ENCODE data around the gene CHST8.
"Not testable (repeated sequence)": the region's sequence is repeated elsewhere in the genome, so short reads cannot be mapped to it uniquely, and the experiment has no call there.

The CHST8 gene

DNA sequence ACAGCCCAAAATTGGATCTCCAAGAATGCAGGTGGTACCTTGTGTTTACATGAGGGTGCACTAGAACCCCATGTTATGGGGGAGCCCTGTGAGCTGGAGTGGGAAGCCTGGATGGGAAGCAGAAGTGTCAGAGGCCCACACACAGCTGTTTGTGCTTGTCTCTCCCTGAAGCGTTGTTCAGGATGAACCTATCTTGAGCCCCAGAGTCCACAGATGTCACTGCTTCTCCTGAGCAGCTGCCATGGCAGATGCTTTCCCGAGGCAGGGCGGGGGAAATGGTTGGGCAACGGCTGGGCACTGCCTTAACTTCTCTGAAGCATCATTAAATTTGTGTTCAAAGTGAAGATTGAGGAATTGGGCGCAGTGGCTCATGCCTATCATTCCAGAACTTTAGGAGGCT, 17.1 kb upstream of the CHST8 start:
- Mint-ChIP-seq H3K27ac (no peak overlapping the region), H3K27me3 (peaks cover 32 to 54% of the 10 kb centered on the region in 2 donors), H3K9me3 (peaks cover 7 to 16% of the 10 kb centered on the region in 2 donors), H3K4me3 (no peak overlapping the region), H3K4me1 (ENCODE audit: low read depth in 2 of 2) (no peaks in the 10 kb centered on the region), H3K36me3 (ENCODE audit: insufficient read depth) (no peaks in the 10 kb centered on the region)
- ATAC-seq (replicated peaks): no peak
- no peak for DNase-seq

DNA sequence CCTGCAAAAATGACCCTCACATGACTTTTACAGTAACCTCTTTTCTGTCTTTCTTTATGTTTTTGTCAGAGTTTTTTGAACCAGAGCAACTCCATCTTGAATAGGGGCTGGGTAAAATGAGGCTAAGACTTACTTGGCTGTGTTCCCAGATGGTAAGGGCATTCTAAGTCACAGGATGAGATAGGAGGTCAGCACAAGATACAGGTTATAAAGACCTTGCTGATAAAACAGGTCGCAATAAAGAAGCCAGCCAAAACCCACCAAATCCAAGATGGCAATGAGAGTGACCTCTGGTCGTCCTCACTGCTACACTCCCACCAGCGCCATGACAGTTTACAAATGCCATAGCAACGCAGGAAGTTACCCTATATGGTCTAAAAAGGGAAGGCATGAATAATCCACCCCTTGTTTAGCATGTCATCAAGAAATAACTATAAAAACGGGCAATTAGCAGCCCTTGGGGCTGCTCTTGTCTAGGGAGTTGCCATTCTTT, 15.9 kb upstream of the CHST8 start:
- not testable (repeated sequence) for DNase-seq; H3K4me1 Mint-ChIP-seq (ENCODE audit: low read depth in 2 of 2); ATAC-seq (replicated peaks); H3K27ac Mint-ChIP-seq; H3K4me3 Mint-ChIP-seq; H3K36me3 Mint-ChIP-seq (ENCODE audit: insufficient read depth)
- H3K9me3 Mint-ChIP-seq: peaks cover 5 to 16% of the 10 kb centered on the region in 2 donors
- peaks cover 32 to 51% of the 10 kb centered on the region in 2 donors for H3K27me3 Mint-ChIP-seq

DNA sequence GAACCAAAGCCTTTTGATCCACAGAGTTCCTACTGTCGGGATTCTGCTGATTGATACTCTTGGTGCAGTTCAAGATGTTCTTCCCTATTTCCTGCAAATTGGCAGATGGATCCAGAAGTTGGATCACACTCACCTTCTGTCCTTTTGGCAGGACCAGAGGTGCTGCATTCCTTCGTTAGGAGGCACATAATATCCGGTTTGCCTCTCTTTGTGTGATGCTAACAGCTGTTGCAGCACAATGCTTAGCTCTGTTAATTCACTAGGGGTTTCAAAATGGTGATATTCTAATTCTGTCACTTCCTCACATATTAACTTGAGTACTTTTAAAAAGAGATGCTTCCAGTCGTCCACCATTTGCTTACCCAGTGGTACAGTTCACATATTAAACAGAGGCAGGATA, 15.2 kb upstream of the CHST8 start:
- Mint-ChIP-seq H3K36me3 (ENCODE audit: insufficient read depth) (no peaks in the 10 kb centered on the region), H3K4me1 (ENCODE audit: low read depth in 2 of 2) (no peaks in the 10 kb centered on the region), H3K27me3 (peaks cover 32 to 58% of the 10 kb centered on the region in 2 donors), H3K27ac (no peak overlapping the region), H3K4me3 (no peak overlapping the region), H3K9me3 (peaks cover under 1 to 11% of the 10 kb centered on the region in 2 donors)
- DNase-seq (no peak), ATAC-seq (replicated peaks) (no peak)

DNA sequence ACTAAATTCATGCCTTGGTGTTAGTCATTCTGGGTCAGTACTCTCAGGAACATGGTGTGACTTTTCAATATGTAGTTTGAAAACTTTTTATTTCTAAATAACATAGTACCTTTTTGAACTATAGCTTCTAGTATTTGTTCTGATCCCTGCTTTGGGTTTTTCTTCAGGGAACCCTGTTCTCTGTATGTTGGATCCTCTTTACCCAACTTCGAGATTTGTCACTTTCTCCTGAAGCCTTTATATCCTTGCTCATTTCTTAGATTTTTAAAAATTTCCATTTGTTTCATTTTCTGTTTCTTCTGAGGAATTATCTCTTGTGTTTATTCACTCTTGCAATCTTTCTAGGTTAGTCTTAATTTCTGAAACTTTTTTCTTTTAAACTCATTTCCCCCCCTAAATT, 12.4 kb upstream of the CHST8 start:
- no peak for ATAC-seq (replicated peaks)
- Mint-ChIP-seq H3K4me3 (no peak overlapping the region), H3K27me3 (peaks cover 22 to 64% of the 10 kb centered on the region in 2 donors), H3K4me1 (ENCODE audit: low read depth in 2 of 2) (no peaks in the 10 kb centered on the region), H3K27ac (no peak overlapping the region), H3K36me3 (ENCODE audit: insufficient read depth) (no peaks in the 10 kb centered on the region), H3K9me3 (no peaks in the 10 kb centered on the region)
- DNase-seq: no peak

DNA sequence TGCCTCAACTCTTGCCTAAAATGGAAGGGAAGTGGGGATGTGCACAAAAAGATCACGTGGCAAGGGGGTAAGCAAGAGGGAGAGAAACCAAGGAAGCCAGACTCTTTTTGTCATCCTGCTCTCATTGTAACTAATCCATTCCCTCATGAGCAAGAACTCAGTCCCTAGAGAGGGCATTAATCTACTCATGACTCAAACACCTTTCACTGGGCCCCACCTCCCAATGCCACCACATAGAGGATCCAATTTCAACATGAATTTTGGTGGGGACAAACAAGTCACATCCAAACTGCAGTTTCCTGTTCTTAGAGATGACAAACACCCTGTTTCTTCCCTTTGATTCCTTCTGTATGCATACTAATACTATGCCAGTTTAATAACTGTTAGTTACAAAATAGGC, 11.2 kb upstream of the CHST8 start:
- no peak overlapping the region for H3K4me3 Mint-ChIP-seq

DNA sequence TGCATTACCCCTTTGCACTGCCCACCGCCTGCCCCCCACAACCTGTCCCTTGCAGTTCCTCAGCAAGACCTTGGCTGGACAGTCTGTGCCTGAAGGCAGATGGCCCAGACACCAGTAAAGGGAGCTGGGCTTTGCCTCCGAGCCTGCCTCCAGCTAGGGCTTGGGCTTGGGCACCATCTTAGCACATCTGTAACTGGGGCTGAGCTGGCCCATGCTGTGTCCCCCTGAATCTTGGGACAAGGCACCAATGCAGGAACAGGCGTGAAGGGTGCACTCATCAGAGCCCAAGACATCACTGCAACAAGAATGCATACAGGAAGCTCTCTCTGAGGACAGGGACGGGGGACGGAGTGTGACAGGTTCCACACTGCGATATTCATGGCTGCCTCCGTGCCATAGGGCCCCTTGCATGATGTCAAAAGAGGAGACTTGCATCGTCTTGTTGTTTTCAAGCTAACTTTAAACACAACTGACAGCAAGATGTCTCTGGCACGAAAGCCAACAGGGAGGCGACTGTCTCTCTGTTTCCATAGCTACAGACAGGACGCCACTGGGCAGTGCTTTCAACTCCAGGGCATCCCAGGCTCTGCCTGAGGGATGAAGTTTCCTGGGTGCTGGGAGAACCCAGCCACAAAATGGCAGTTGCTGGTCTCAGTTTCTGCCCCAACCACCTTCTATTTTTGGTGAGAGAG, 8.7 kb upstream of the CHST8 start:
- ATAC-seq (replicated peaks): no peak
- Mint-ChIP-seq H3K27me3 (peaks cover 18 to 65% of the 10 kb centered on the region in 2 donors), H3K4me3 (no peak overlapping the region), H3K9me3 (no peaks in the 10 kb centered on the region), H3K36me3 (ENCODE audit: insufficient read depth) (no peaks in the 10 kb centered on the region), H3K4me1 (ENCODE audit: low read depth in 2 of 2) (no peaks in the 10 kb centered on the region), H3K27ac (no peak overlapping the region)
- DNase-seq: no peak

More for the DNA sequence above, 11.2 kb upstream of the CHST8 start:
- no peak for ATAC-seq (replicated peaks)
- H3K9me3 Mint-ChIP-seq: no peaks in the 10 kb centered on the region
- no peak for DNase-seq
- no peak overlapping the region for H3K27ac Mint-ChIP-seq
- no peaks in the 10 kb centered on the region for H3K4me1 Mint-ChIP-seq (ENCODE audit: low read depth in 2 of 2)
- peaks cover 30 to 71% of the 10 kb centered on the region in 2 donors for H3K27me3 Mint-ChIP-seq
- no peaks in the 10 kb centered on the region for H3K36me3 Mint-ChIP-seq (ENCODE audit: insufficient read depth)

DNA sequence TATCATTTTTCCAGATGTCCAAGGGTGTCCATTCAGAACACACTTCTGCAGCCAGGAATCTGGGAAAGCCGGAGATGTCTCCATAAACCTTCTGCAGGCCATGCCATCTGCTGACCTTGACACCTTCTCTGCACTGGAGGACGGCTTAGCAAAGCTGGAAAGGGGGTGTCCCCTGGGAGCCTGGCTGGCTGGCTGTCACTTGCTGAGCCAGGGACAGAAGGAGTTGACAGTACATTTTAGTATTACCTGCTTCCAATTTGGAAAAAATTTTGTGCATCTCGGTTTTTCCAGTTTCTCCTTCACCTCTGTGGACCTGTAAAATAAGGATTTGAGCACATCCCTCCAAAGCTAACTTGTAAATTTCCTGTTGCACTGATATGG, 8.1 kb upstream of the CHST8 start:
- peaks cover 22 to 64% of the 10 kb centered on the region in 2 donors for H3K27me3 Mint-ChIP-seq
- no peak for DNase-seq
- no peaks in the 10 kb centered on the region for H3K36me3 Mint-ChIP-seq (ENCODE audit: insufficient read depth)
- no peaks in the 10 kb centered on the region for H3K9me3 Mint-ChIP-seq
- H3K27ac Mint-ChIP-seq: no peak overlapping the region
- H3K4me3 Mint-ChIP-seq: no peak overlapping the region
- no peaks in the 10 kb centered on the region for H3K4me1 Mint-ChIP-seq (ENCODE audit: low read depth in 2 of 2)
- ATAC-seq (replicated peaks): no peak

DNA sequence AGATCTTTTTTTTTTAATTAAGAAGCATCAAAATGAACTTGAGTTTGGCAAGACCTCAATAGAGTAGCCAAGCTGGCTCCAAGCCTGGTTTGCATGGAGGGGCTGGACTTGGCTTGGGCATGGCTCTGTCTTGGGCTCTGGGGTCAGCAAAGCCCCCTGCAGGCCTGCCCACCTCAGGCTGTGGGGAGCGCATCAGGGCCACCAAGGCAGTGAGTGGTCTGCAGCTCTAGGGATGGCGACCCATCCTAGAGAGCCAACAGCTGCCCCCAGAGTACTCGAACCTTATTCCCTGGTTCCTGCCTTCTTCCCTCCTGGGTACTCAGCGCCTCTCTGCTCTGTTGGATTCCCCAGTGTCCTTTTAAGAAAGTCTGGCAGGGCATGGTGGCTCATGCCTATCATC, 5.4 kb upstream of the CHST8 start:
- DNase-seq: no peak
- H3K4me1 Mint-ChIP-seq (ENCODE audit: low read depth in 2 of 2): no peaks in the 10 kb centered on the region
- peaks cover 45 to 80% of the 10 kb centered on the region in 2 donors for H3K27me3 Mint-ChIP-seq
- H3K27ac Mint-ChIP-seq: no peak overlapping the region
- no peaks in the 10 kb centered on the region for H3K9me3 Mint-ChIP-seq
- no peak overlapping the region for H3K4me3 Mint-ChIP-seq
- no peak for ATAC-seq (replicated peaks)
- no peaks in the 10 kb centered on the region for H3K36me3 Mint-ChIP-seq (ENCODE audit: insufficient read depth)

DNA sequence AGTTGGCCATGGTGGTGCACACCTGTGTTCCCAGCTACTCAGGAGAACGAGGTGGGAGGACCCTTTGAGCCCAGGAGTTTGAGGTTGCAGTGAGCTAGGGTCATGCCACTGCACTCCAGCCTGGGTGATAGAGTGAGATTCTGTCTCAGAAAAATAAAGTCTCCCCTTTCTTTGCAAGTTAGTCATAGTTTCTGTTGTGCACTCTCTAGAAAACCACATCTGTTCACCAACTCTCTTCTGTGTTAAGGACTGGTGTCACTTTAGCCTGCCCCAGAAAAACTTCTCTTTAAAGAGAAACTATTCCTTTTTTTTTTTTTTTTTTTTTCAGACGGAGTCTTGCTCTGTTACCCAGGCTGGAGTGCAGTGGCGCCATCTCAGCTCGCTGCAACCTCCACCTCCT, 4.9 kb upstream of the CHST8 start:
- DNase-seq (no peak), ATAC-seq (replicated peaks) (no peak)
- H3K27me3 Mint-ChIP-seq: peaks cover 45 to 75% of the 10 kb centered on the region in 2 donors
- no peaks in the 10 kb centered on the region for H3K9me3 Mint-ChIP-seq
- H3K27ac Mint-ChIP-seq: no peak overlapping the region
- no peak overlapping the region for H3K4me3 Mint-ChIP-seq
- H3K4me1 Mint-ChIP-seq (ENCODE audit: low read depth in 2 of 2): no peaks in the 10 kb centered on the region
- no peaks in the 10 kb centered on the region for H3K36me3 Mint-ChIP-seq (ENCODE audit: insufficient read depth)

DNA sequence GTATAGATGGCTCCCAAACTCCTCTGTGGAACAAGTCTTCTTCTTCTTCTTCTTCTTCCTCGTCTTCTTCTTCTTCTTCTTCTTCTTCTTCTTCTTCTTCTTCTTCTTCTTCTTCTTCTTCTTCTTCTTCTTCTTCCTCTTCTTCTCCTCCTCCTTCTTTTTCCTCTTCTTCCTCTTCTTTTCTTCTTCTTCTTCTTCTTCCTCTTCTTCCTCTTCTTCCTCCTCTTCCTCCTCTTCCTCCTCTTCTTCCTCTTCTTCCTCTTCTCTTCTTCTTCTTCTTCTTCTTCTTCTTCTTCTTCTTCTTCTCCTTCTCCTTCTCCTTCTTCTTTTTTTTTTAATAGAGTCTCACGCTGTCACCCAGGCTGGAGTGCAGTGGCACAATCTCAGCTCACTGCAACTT, 3.4 kb upstream of the CHST8 start:
- H3K4me3 Mint-ChIP-seq; H3K36me3 Mint-ChIP-seq (ENCODE audit: insufficient read depth); H3K4me1 Mint-ChIP-seq (ENCODE audit: low read depth in 2 of 2); H3K27ac Mint-ChIP-seq; ATAC-seq (replicated peaks); DNase-seq; H3K9me3 Mint-ChIP-seq: not testable (repeated sequence)
- peaks cover 50 to 68% of the 10 kb centered on the region in 2 donors for H3K27me3 Mint-ChIP-seq

DNA sequence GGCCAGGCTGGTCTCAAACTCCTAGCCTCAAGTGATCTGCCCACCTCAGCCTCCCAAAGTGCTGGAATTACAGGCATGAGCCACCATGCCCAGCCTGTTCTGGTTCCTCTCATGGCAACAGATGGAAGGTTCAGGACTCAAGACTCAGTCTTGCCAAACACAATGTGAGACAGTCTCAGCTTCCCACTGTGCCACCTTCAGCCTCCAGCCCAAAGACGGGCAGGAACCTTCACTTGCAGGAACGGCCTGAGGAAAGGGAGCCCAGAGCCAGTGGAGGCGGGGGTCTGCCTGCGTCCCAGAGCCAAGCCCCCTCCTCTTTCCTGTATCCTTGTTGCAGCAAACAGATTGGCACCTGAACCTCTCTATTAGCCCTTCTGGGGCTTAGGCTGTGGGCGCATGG, 2.9 kb upstream of the CHST8 start:
- H3K4me3 Mint-ChIP-seq: no peak overlapping the region
- ATAC-seq (replicated peaks) (no peak), DNase-seq (no peak)
- no peaks in the 10 kb centered on the region for H3K9me3 Mint-ChIP-seq
- H3K27me3 Mint-ChIP-seq: peaks cover 54 to 68% of the 10 kb centered on the region in 2 donors
- H3K27ac Mint-ChIP-seq: no peak overlapping the region
- H3K36me3 Mint-ChIP-seq (ENCODE audit: insufficient read depth): no peaks in the 10 kb centered on the region
- H3K4me1 Mint-ChIP-seq (ENCODE audit: low read depth in 2 of 2): no peaks in the 10 kb centered on the region

DNA sequence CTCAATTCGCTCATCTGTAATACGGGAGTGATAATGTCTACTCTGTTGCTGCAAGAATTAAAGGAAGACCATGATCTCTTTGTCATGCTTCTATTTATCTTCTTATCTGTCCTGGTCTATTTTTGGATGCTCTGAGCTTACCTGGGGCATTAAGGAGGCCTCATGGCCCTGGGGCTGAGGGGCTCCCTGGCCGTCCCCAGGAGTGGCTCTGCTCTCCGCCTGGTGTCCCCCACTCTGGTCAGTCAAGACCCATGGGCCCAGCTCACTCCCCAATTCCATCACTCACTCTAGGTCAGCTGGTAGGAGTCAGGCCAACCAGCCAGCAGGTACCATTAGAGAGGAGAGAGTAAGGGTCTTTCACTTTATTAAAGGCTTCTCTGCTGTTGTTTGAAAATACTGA, 1.1 kb upstream of the CHST8 start:
- Mint-ChIP-seq H3K4me3 (no peak overlapping the region), H3K36me3 (ENCODE audit: insufficient read depth) (no peaks in the 10 kb centered on the region), H3K27me3 (peaks cover 51 to 67% of the 10 kb centered on the region in 2 donors), H3K27ac (no peak overlapping the region), H3K9me3 (no peaks in the 10 kb centered on the region), H3K4me1 (ENCODE audit: low read depth in 2 of 2) (no peaks in the 10 kb centered on the region)
- DNase-seq (no peak), ATAC-seq (replicated peaks) (no peak)

DNA sequence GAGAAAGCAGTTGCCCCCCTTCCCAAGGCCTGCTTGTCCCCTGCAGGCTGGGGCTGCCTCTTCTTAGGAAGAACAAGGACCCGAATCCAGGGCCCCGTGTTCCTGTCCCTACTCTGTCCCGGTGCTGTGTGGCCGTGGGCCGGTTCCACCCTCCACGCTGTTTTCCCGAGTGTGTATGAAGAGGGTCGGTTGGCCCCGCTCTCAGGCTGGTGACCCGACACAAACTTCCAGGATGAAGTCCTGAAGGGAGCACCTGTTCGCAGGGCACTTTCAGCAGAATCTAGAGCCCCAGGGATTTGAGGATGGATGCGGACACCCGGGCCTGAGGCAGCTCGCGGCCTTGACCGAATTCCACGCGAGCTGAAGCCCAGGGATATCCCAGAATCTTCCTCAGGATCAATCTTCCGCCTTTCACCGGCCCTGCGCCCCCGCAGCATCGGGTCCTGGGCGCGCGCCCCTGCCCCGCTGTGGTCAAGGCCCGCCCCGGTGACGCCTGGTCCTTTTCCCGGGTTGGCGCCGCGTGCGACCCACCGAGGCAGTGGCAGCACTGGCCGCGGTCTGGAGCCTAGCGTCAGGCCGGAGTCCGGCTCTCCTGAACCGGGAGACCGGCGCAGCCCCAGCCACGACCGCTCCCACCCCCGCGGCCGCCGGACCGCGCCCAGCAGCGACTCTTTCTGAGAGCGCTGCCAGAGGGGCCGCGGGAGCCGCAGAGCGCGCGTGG, 528 bp upstream of the CHST8 start:
- Mint-ChIP-seq H3K36me3 (ENCODE audit: insufficient read depth) (no peaks in the 10 kb centered on the region), H3K27me3 (peaks cover 51 to 71% of the 10 kb centered on the region in 2 donors), H3K9me3 (no peaks in the 10 kb centered on the region), H3K27ac (no peak overlapping the region), H3K4me3 (no peak overlapping the region), H3K4me1 (ENCODE audit: low read depth in 2 of 2) (no peaks in the 10 kb centered on the region)
- ATAC-seq (replicated peaks): no peak
- no peak for DNase-seq

DNA sequence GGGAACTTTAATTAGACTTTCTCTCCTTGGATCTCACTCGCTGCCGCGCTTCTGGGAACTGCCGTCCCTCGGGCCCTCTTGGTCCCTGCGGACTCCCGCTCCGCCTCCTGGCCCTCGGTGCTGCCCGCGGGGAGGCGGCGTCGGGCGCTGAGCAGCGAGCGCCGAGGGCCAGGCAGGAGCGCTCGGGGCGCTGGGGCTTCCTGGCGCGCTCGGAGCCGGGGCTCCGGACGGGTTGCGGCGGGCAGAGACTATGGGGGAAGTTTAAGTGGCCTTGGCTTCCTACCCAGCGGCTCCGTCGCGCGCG, 704 bp downstream of the CHST8 start:
- H3K9me3 Mint-ChIP-seq: no peaks in the 10 kb centered on the region
- ATAC-seq (replicated peaks) (no peak), DNase-seq (no peak)
- H3K27ac Mint-ChIP-seq: no peak overlapping the region
- no peaks in the 10 kb centered on the region for H3K4me1 Mint-ChIP-seq (ENCODE audit: low read depth in 2 of 2)
- H3K27me3 Mint-ChIP-seq: peaks cover 52 to 71% of the 10 kb centered on the region in 2 donors
- no peaks in the 10 kb centered on the region for H3K36me3 Mint-ChIP-seq (ENCODE audit: insufficient read depth)
- no peak overlapping the region for H3K4me3 Mint-ChIP-seq
